Uterus (tissue), 4 donors: ENCODE measurements around the gene PEX5L. TPM values are rescaled to one million over a fixed set of nuclear protein-coding genes. Genes with fewer than 3 reads are reported as not detected.
"Not testable (repeated sequence)": the region's sequence is repeated elsewhere in the genome, so short reads cannot be mapped to it uniquely, and the experiment has no call there.

Source experiments
- DNase-seq, 2 donors: peaks; one replicate each; pipeline ENCODE4 v3.0.0-alpha.2; 2019 to 2020
- H3K27ac ChIP-seq, 2 donors: fragments of 200-600 bp; sonication (generic); 1 replicate in 1 of 2; 2 replicates in 1 of 2; pipeline ENCODE4 v1.5.1; 2016 to 2018
- H3K27me3 ChIP-seq, 2 donors: fragments of 200-600 bp; sonication (generic); one replicate each; pipeline ENCODE4 v1.5.1; 2018 to 2019; ENCODE audit warnings: control low read depth in 1 of 2
- H3K36me3 ChIP-seq, 2 donors: fragments of 200-600 bp; sonication (generic); one replicate each; pipeline ENCODE4 v1.5.1; 2019; ENCODE audit warnings: control low read depth in 1 of 2
- H3K4me1 ChIP-seq, 2 donors: fragments of 200-600 bp; sonication (generic); one replicate each; pipeline ENCODE4 v1.5.1; 2018 to 2019; ENCODE audit warnings: control low read depth in 1 of 2
- H3K4me3 ChIP-seq, 2 donors: fragments of 200-600 bp; sonication (generic); 1 replicate in 1 of 2; 2 replicates in 1 of 2; pipeline ENCODE4 v1.5.1; 2018 to 2019; ENCODE audit warnings: mild to moderate bottlenecking in 1 of 2
- H3K9me3 ChIP-seq, 2 donors: fragments of 200-600 bp; sonication (generic); one replicate each; pipeline ENCODE4 v1.5.1; 2019; ENCODE audit warnings: control low read depth in 1 of 2
- CTCF ChIP-seq, 4 experiments: fragments of 200-600 bp in 2 of 4; fragments of 450-650 bp in 2 of 4; sonication (generic) in 2 of 4; IDR thresholded peaks; one replicate each; pipeline ENCODE4 v1.5.1; 2016 to 2019; ENCODE audit warnings: antibody characterized with exemption in 4 of 4, mild to moderate bottlenecking in 2 of 4, moderate library complexity in 1 of 4
- POLR2A ChIP-seq, 2 donors: fragments of 450-650 bp; IDR thresholded peaks; one replicate each; pipeline ENCODE4 v1.6.1; 2016; ENCODE audit warnings: antibody characterized with exemption in 2 of 2, mild to moderate bottlenecking in 1 of 2, moderate library complexity in 1 of 2
- intact Hi-C: fragments of 100-400 bp; cut with DNase I; formaldehyde crosslinking; loops from one replicate; pipeline ENCODE4 v1.15.1; 2023; ENCODE audit warnings: low total_unique reads
- total RNA-seq, 4 donors: library from RNA; depleted of rRNA in 3 of 4; stranded (reverse); fragments of >200 nt in 3 of 4; gene quantifications; one replicate each; pipeline versions ENCODE4 v1.1.0 to v1.2.4, GENCODE V29; 2014 to 2023
- donor health status: DM: yes; HTN: yes; CAD: no.

Gene PEX5L
- total RNA-seq, 4 donors from 2014 or later, result 0.07 to 0.34 TPM; not detected in 2

- Histone ChIP-seq H3K27ac (no peak overlapping the region), H3K4me1 (no peaks in the 10 kb centered on the region), H3K27me3 (no peaks in the 10 kb centered on the region), H3K9me3 (no peaks in the 10 kb centered on the region), H3K4me3 (no peak overlapping the region), H3K36me3 (no peaks in the 10 kb centered on the region)
- no peak for DNase-seq
- intact Hi-C loops, result no loop called here
- TF ChIP-seq POLR2A (IDR thresholded peaks at IDR 0.05) (no peak), CTCF (IDR thresholded peaks at IDR 0.05) (no peak)
Observed at GRCh38 chr3:180011927-180012326, 24.8 kb downstream of the PEX5L start.

DNA sequence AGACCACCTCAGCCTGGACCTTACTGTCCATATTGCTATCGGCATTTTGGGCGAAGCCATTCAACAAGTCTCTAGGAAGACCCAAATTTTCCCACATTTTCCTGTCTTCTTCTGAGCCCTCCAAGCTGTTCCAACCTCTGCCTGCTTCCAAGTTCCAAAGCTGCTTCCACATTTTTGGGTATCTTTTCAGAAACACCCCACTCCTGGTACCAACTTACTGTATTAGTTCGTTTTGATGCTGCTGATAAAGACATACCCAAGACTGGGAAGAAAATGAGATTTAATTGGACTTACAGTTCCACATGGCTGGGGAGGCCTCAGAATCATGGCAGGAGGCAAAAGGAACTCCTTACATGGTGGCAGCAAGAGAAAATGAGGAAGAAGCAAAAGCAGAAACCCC is 28.4 kb downstream of the PEX5L start:
- H3K27me3 ChIP-seq, intact Hi-C loops, H3K9me3 ChIP-seq, H3K4me1 ChIP-seq, H3K4me3 ChIP-seq, H3K36me3 ChIP-seq, DNase-seq, H3K27ac ChIP-seq: not testable (repeated sequence)

DNA sequence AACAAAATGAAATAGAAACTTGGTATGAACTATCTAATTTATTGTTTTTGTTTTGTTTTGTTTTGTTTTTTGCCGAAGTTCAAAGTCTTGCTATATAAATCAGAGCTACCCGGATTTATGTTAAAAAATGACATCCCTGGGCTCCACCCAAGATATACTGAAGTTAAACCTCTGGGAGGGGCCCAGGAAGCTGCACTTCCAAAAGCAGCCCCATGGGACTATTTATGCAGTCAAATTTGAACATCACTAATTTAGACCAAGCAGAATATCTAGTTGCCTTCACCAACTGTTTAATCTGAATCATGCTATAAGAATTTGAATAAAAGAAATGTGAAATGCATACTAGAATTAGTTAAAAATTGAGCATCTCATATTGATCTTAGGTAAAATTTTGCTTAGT is 32.2 kb downstream of the PEX5L start:
- no peaks in the 10 kb centered on the region for H3K27me3 ChIP-seq
- H3K4me3 ChIP-seq, result no peak overlapping the region
- H3K27ac ChIP-seq, result no peak overlapping the region
- intact Hi-C loops, result no loop called here
- H3K4me1 ChIP-seq, result no peaks in the 10 kb centered on the region
- TF ChIP-seq POLR2A (IDR thresholded peaks at IDR 0.05) (no peak), CTCF (IDR thresholded peaks at IDR 0.05) (no peak)
- DNase-seq, result no peak
- H3K36me3 ChIP-seq, result no peaks in the 10 kb centered on the region
- H3K9me3 ChIP-seq, result no peaks in the 10 kb centered on the region

DNA sequence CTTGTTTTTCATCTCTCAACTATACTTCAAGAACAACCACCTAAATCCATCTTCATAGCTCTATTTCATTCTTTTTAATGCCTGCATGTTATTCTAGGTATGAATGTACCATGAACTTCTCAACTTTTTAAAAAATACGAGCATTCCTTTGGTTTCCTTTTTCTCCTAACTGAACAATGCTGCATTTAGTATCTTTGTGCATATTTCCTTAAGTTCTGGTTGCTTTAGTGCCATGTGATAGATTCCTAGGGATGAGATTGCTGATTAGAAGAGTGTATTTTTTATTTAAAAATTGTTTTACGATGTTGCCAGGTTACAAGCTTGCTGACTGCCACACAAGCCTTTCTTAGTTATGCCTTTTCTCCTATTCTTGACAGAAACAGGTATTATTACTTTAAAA is 34.7 kb downstream of the PEX5L start:
- intact Hi-C loops, result no loop called here

GRCh38 chr3:180000500-180000899 is 36.2 kb downstream of the PEX5L start:
- intact Hi-C loops, result no loop called here
- H3K36me3 ChIP-seq, result no peaks in the 10 kb centered on the region
- no peak overlapping the region for H3K27ac ChIP-seq
- no peak for DNase-seq
- no peak overlapping the region for H3K4me3 ChIP-seq
- no peaks in the 10 kb centered on the region for H3K4me1 ChIP-seq
- H3K9me3 ChIP-seq, result no peaks in the 10 kb centered on the region
- no peaks in the 10 kb centered on the region for H3K27me3 ChIP-seq
- TF ChIP-seq CTCF (IDR thresholded peaks at IDR 0.05), result no peak
- no peak for TF ChIP-seq POLR2A (IDR thresholded peaks at IDR 0.05)

More for the DNA sequence above, 34.7 kb downstream of the PEX5L start:
- TF ChIP-seq CTCF (IDR thresholded peaks at IDR 0.05) (no peak), POLR2A (IDR thresholded peaks at IDR 0.05) (no peak)
- Histone ChIP-seq H3K27ac (no peak overlapping the region), H3K4me1 (no peaks in the 10 kb centered on the region), H3K36me3 (no peaks in the 10 kb centered on the region), H3K27me3 (no peaks in the 10 kb centered on the region), H3K4me3 (no peak overlapping the region), H3K9me3 (no peaks in the 10 kb centered on the region)
- no peak for DNase-seq

DNA sequence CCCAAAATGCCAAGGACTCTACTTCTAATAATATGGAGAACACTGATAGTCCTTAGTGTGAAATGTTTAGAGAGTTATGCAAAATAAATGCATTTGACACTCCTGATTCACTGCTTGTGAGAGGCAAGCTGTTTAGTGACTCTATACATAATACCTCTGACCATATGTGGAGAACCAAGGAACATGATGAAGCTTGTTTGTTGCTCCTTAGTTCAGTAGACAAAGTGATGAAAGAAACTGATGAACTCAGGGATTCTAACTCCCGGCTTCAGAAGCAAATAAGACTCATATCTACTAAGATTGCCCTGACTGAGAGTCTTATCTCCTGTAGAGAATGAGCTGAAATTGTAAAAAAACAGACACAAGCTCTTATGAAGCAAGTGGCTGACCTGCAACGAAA is 41.3 kb downstream of the PEX5L start:
- no peaks in the 10 kb centered on the region for H3K9me3 ChIP-seq
- intact Hi-C loops, result no loop called here
- H3K4me3 ChIP-seq, result no peak overlapping the region
- H3K27ac ChIP-seq, result no peak overlapping the region
- DNase-seq, result no peak
- TF ChIP-seq CTCF (IDR thresholded peaks at IDR 0.05) (no peak), POLR2A (IDR thresholded peaks at IDR 0.05) (no peak)
- H3K4me1 ChIP-seq, result no peaks in the 10 kb centered on the region
- no peaks in the 10 kb centered on the region for H3K27me3 ChIP-seq
- H3K36me3 ChIP-seq, result no peaks in the 10 kb centered on the region
